ENCODE results near the gene BCL11B.

BCL11B gene

GRCh38 chr14:99224948-99225347 is 47.0 kb downstream of the BCL11B start:
- DNase-seq (ENCODE audit: low read depth in 3 of 3): no peak

DNA sequence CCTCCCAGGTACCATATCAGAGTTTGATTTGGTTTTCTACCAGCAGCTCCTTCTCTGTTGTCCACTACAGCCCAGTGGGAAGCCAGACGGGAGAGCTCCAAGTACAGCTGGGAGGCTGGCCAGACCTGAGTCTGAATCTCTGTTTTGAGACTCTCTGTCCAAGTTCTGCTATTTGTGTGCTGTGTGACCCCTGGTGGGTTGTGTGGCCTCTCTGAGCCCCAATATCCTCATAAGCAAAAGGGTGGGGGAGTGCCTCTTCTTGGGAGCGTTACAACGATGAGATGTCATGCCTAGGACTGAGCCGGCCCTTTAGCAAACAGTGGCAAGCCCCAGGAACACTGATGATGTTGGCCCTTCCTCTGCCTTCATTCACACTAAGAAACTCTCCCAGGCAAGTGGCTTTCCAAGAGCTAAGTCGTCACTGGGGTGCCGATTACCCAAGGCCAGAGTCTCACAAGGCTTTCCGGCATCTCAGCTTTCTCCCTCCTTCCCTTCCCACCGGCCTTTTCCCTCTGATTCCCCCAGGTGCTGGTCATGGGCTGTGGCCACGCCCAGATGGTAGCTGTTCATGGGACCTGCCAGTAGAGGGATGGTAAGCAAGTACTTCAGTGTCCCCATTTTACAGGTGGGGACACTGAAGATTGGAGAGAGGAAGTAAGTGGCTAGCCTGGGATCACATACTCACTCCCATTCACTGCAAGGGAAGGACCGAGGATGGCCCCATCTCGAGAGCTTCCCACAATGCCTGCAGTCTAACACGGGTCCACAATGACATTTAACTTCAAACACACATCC is 47.7 kb downstream of the BCL11B start:
- DNase-seq (ENCODE audit: low read depth in 3 of 3): no peak

DNA sequence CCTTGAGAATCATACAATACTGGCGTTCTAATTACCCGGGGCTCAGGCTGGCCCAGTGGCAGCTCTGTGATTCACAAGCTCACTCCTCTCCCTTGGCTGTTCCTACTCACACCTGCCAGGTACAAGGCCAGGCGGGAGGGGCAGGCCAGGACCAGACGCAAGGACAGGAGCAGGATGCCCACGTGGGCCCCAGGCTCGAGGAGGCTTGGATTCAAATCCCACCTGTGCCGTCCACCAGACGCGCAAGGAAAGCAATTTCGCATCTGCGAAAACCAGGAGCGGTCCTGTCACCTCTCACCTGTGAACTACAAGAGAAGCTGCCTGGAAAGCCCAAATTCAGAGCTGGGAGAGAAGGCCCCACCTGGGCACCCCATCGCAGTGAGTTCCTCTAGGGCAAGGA is 50.6 kb downstream of the BCL11B start:
- no peak for DNase-seq (ENCODE audit: low read depth in 3 of 3)

GRCh38 chr14:99217066-99217955 is 54.7 kb downstream of the BCL11B start:
- DNase-seq (ENCODE audit: low read depth in 3 of 3): no peak

DNA sequence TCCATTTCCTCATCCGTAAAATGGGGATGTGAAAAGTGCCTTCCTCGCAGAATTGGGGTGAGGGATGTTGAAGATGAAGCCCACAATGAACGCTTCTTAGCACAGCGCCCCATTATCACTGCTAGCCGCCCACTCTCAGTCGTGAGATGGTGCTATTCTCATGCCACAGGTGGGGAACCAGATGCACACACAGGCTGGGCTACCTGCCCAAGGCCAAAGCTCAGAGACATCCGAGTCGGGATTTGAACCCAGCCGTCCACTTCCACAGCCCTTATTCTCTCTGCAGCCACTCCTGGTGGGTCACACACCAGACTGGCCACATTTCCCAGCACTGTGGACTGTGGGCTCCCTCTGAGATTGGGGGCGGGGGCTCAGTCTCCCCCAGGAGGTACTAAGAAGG is 55.8 kb downstream of the BCL11B start:
- DNase-seq (ENCODE audit: low read depth in 3 of 3): no peak

GRCh38 chr14:99215277-99215676 is 56.7 kb downstream of the BCL11B start:
- DNase-seq (ENCODE audit: low read depth in 3 of 3): no peak

DNA sequence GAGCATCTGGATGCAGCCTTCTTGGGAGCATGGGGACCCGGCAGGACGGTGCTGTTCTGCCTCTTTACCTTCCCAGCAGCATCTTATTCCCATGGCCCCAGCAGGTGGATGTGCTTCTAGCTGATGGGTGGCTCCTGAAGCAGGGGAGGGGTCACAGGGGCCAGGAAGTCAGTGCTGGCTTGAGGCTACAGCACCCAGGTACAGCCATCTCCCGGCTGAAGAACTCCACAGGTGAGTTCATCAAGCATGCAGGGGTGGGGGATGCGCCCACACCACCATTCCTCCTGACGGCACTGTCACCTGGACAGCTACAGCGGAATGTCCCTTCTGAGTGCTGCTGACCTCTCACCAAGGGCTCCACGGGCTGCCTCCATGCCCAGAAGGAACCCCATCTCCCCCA is 57.3 kb downstream of the BCL11B start:
- DNase-seq (ENCODE audit: low read depth in 3 of 3): no peak

- no peak for DNase-seq (ENCODE audit: low read depth in 3 of 3)
Observed at GRCh38 chr14:99213527-99213971, 58.4 kb downstream of the BCL11B start.

GRCh38 chr14:99213101-99213500 is 58.9 kb downstream of the BCL11B start:
- DNase-seq (ENCODE audit: low read depth in 3 of 3): no peak

DNA sequence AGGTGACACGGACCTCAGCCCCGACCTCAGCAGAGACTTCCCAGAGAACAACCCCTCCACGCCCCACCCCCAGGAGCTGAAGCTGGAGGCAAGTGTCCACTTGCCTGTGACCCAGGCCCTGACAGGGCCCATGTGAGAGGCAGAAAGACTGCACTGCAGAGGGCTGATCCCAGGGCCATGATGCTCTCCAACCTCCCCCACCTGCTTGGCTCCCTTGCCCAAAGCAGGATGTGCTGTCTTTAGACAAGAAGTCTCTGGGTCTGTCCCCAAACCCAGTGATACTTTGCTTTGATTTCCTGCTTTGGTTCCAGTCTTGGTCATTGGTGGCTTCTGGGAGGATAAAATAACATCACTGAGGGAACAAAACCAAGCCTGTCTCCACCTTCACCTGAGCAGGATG is 59.4 kb downstream of the BCL11B start:
- DNase-seq (ENCODE audit: low read depth in 3 of 3): no peak

- no peak for DNase-seq (ENCODE audit: low read depth in 3 of 3)
Observed at GRCh38 chr14:99212199-99212598, 59.8 kb downstream of the BCL11B start.

GRCh38 chr14:99211410-99211809 is 60.6 kb downstream of the BCL11B start:
- no peak for DNase-seq (ENCODE audit: low read depth in 3 of 3)

- no peak for DNase-seq (ENCODE audit: low read depth in 3 of 3)
Observed at GRCh38 chr14:99210333-99210732, 61.7 kb downstream of the BCL11B start.

- DNase-seq (ENCODE audit: low read depth in 3 of 3): no peak
Observed at GRCh38 chr14:99209409-99209808, 62.6 kb downstream of the BCL11B start.

DNA sequence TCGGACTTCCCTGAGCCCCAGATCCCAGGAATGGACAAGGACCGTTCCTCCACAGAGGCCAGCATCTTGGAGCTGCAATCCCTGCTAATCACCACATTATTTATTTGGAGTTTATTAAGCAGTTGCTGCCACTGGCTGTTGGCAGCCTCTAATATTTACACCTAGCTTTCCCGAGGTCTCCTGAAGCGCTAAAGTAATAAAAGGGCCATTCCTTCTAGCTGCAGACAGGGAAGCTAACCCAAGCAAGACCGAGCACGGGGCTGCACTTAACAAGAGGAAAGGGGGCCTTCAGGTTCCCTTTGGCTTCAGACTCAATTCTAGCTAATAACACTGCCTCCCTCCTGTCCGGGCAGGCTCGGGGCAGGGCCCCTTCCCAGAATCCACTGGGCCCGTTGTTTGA is 63.7 kb downstream of the BCL11B start:
- no peak for DNase-seq (ENCODE audit: low read depth in 3 of 3)

GRCh38 chr14:99207456-99207855 is 64.5 kb downstream of the BCL11B start:
- DNase-seq (ENCODE audit: low read depth in 3 of 3): no peak

GRCh38 chr14:99206090-99206489 is 65.9 kb downstream of the BCL11B start:
- DNase-seq (ENCODE audit: low read depth in 3 of 3): no peak

- no peak for DNase-seq (ENCODE audit: low read depth in 3 of 3)
Observed at GRCh38 chr14:99205086-99205688, 66.8 kb downstream of the BCL11B start.

GRCh38 chr14:99203801-99204200 is 68.2 kb downstream of the BCL11B start:
- no peak for DNase-seq (ENCODE audit: low read depth in 3 of 3)

DNA sequence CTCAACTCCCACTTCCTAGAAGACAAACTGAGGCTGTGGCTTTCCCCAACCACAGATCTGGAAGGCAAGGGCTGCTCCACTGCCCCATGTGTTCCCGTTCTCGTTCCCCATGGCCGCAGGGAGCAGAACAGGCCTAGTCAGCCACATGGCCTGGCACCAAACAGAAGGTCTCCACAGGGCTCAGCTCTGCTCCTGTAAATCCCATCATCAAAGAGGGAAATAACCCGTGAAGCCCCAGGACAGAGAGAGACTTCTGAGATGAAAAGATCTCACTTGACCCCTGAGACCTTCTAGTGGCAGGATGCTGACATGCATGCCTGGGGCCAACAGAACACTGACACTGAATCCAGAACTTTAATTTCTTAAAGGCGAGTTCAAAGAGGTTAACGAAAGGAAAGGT is 68.9 kb downstream of the BCL11B start:
- DNase-seq (ENCODE audit: low read depth in 3 of 3): no peak

DNA sequence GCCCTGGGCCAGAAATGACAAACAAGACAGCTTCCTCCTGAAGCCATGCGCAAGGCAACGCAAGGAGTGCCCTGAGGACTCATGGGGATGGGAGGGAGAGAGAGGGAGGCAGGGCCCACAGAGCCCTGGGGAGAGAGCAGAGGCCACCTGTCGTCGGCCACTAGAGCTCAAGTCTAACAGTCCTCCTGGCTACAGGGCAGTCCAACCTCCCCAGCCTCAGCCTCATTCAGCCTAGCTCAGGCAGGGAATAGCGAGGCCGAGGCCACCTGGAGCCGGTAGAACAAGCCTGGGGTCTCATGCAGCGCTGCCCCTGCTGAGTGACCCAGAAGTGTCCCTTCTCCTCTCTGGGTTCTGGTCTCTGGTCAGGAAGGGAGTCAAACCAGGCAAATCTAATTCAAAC is 69.5 kb downstream of the BCL11B start:
- no peak for DNase-seq (ENCODE audit: low read depth in 3 of 3)

DNA sequence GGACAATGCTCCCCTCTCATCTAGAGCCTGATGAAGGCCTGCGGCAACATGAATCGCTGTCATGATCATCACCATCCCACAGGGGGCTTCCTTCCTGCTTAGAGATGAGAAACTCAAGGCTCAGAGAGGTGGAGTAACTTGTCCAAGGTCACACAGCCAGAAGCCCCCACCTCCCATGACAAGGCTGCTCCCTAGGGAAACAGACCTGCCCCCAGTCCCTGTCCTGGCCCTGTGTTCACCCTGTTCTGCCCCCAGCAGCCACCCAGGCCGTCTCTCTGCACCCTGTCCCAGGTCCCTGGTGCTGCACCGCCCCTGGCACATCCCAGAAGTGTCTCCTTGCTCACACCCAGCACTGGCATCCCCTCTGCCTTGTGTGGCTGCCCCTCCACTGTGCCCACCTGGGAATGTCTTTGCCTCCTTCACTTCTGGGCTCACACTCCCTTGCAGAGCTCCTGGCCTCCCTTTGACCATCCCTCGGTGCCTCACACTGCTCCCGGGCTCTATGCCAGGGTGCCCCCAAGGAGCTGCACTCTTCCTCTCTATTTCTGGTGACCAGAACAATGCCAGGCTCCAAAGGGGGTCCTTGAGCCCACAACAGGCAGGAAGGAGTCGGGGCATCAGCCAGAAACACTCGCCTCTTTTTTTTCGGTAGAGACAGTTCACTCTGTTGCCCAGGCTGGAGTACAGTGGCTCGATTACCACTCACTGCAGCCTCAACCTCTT is 70.5 kb downstream of the BCL11B start:
- DNase-seq (ENCODE audit: low read depth in 3 of 3): no peak

Measured in stimulated activated CD4-positive, alpha-beta T cell treated with anti-CD3 and anti-CD28 coated beads, TNF-alpha, amount 100 ng/mL, for 48 hours (primary cell).